ENCODE data around the gene OR51B2.
"Not testable (repeated sequence)": the region's sequence is repeated elsewhere in the genome, so short reads cannot be mapped to it uniquely, and the experiment has no call there.

- TF ChIP-seq POLR2A, CTCF (IDR thresholded peaks at IDR 0.05): not testable (repeated sequence)
Measured at GRCh38 chr11:5337253-5337652, 13.2 kb upstream of the OR51B2 start.

Measured in body of pancreas (tissue), 4 donors.